ENCODE data around the gene DSC2.

- TF ChIP-seq CTCF (IDR thresholded peaks at IDR 0.05; ENCODE audit: extremely low read depth in 1 of 2, insufficient read depth in 1 of 2, low read depth in 1 of 2, low read length in 2 of 2) (no peak), FOS (IDR thresholded peaks at IDR 0.05; ENCODE audit: borderline replicate concordance, insufficient read depth, low read length) (no peak), POLR2AphosphoS5 (IDR thresholded peaks at IDR 0.05; ENCODE audit: insufficient read depth, low read depth, low read length) (no peak), JUN (IDR thresholded peaks at IDR 0.05; ENCODE audit: borderline replicate concordance, insufficient read depth, insufficient read length, low read depth) (no peak), POLR2A (IDR thresholded peaks at IDR 0.05; ENCODE audit: low read depth, low read length) (no peak), EZH2 (IDR thresholded peaks at IDR 0.05; ENCODE audit: borderline replicate concordance, low read depth, low read length, severe bottlenecking) (no peak), MAX (IDR thresholded peaks at IDR 0.05; ENCODE audit: insufficient read depth, insufficient read length) (no peak), MYC (IDR thresholded peaks at IDR 0.05; ENCODE audit: low read depth, low read length) (no peak), GATA2 (IDR thresholded peaks at IDR 0.05; ENCODE audit: insufficient read depth, insufficient read length, low read depth, low read length) (no peak)
Measured at GRCh38 chr18:31015715-31016434, 86.3 kb downstream of the DSC2 start.
